GM21723 (cell line): ENCODE data around the gene DEDD.

ENCODE experiments used
- ATAC-seq: cut with Tn5 transposase; IDR thresholded peaks from one replicate; pipeline ENCODE4 v1.9.1; 2021; ENCODE audit warnings: mild to moderate bottlenecking, moderate library complexity; ENCODE audit not compliant: unreplicated experiment

DEDD gene

GRCh38 chr1:161096015-161096414, 36.5 kb downstream of the DEDD start:
- ATAC-seq, result no peak

- no peak for ATAC-seq
These were observed 37.2 kb downstream of the DEDD start for GRCh38 chr1:161095230-161095629.

GRCh38 chr1:161094481-161094880, 38.0 kb downstream of the DEDD start:
- no peak for ATAC-seq

GRCh38 chr1:161092621-161093028, 39.8 kb downstream of the DEDD start:
- ATAC-seq, result no peak

DNA sequence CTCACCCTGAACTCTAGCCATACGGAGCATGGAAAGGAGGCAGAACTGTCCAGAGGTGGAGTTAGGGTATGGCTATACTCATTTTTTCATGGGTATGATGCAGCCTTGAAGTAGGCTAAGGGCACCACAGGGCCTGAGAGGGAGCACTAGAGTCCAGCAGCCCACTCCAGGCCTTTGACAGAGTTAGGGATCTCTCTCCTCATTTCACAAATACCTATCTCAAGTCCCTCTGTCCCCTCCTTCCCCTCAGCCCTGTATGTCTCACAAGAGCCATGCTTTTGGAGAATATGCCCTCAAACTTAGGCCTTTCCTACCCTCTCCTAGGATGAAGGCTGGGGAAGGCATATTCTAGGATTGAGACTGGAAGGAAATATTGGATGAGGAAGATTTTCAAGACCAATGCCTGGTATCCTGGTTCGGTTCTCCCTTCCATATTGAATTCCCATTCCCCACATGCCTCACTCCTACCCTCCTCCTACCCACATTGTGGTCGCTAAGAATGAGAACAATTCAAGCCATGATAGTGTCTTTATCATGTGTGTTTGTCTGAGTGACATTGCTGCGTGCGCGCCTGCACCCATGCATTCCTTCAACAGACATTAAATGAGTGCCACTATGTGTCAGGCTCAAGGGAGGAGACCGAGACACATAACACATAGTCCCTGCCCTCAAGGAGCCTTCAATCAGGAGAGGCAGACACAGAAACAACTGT, 40.5 kb downstream of the DEDD start:
- no peak for ATAC-seq

GRCh38 chr1:161091093-161091492, 41.4 kb downstream of the DEDD start:
- ATAC-seq, result no peak

- ATAC-seq, result no peak
These were observed 41.9 kb downstream of the DEDD start for GRCh38 chr1:161090617-161091016.

DNA sequence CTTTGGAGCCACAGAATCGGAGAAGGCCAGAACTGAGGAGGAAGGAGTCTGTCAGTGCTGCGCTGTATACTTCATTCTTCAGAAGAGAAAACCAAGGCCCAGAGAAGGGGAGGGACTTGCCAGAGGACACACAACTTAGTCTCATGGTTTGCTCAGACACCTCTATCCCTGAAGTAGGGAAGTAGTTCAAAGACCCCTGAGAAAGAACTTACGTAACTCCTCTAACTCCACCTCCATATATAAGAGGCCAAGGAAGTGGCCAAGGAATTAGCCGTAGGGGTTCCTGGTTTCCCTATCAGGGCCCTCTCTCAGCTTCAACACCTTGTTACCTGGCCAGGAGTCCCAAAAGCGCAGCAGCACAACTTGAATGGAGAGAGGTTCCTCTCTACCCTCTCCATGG, 42.5 kb downstream of the DEDD start:
- ATAC-seq, result no peak

GRCh38 chr1:161089251-161089924, 43.1 kb downstream of the DEDD start, which contains the start of gene NECTIN4:
Gene NECTIN4 (minus strand): TSS chr1:161089558. CDS start chr1:161089296, 262 bp downstream.
- no peak for ATAC-seq

GRCh38 chr1:161088587-161089110, 43.8 kb downstream of the DEDD start:
- no peak for ATAC-seq

DNA sequence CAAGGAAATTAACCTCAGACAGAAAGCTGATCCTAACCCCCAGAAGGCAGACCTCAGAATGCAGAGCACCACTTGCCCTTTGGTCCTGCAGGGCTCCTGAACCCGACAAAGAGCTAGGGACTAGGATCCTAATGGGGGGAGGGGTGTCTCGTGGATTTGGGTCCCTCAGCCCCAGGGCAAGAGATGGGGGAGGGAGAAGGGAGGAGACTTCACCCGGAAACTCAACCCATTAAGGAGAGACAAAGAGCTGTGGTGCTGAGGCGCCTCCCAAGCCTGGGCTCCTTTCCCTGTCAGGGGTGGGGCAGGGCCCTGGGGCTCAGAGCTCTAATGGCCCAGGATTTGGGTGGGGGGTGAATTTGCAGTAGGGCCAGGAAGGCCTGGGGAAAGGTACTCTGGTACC, 46.0 kb downstream of the DEDD start:
- ATAC-seq, result no peak

GRCh38 chr1:161085165-161085564, 47.3 kb downstream of the DEDD start:
- no peak for ATAC-seq

GRCh38 chr1:161084597-161084988, 47.9 kb downstream of the DEDD start:
- no peak for ATAC-seq

DNA sequence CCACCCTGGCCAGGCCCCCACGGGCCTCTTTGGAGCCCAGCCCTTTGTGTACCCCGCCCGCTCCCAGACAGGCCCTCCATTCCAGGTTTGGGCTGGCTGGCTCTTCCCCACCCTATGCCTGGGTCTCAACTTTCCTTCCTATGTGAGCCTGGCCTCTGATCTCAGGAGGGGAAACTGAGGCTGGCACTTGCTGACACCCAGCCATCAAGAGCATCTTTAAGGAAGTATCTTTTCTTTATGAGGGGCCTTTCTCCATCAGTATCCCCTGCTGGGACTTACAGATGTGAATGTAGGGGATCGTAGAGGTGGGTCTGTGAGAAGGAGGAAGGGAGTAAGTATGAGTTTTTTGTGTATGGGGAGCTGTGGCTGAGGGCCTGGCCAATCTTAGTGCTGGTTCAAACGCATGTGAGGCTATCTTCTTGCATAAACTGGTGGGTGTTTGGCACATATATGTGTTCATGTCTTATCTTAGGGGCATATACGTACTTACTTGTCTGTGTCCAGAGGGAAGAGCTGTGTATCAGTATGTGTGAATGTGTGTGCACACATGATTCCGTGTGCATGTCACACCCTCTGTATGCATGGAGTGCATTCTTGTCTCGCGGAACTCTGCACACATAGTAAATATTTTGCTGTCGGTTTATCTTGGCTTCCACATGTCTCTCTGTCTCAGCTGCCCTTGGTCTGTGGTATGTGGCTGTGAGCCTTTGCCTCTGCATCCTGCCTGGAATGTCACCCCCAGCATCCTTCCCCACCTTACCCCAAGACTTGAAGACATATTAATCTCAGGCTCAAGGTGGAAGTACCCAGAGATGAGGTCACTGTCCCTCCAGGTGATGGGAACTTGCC, 48.5 kb downstream of the DEDD start:
- no peak for ATAC-seq

- no peak for ATAC-seq
These were observed 49.3 kb downstream of the DEDD start for GRCh38 chr1:161082996-161083747.

- no peak for ATAC-seq
These were observed 50.0 kb downstream of the DEDD start for GRCh38 chr1:161082483-161082882.

GRCh38 chr1:161081519-161081918, 50.9 kb downstream of the DEDD start:
- ATAC-seq, result no peak

DNA sequence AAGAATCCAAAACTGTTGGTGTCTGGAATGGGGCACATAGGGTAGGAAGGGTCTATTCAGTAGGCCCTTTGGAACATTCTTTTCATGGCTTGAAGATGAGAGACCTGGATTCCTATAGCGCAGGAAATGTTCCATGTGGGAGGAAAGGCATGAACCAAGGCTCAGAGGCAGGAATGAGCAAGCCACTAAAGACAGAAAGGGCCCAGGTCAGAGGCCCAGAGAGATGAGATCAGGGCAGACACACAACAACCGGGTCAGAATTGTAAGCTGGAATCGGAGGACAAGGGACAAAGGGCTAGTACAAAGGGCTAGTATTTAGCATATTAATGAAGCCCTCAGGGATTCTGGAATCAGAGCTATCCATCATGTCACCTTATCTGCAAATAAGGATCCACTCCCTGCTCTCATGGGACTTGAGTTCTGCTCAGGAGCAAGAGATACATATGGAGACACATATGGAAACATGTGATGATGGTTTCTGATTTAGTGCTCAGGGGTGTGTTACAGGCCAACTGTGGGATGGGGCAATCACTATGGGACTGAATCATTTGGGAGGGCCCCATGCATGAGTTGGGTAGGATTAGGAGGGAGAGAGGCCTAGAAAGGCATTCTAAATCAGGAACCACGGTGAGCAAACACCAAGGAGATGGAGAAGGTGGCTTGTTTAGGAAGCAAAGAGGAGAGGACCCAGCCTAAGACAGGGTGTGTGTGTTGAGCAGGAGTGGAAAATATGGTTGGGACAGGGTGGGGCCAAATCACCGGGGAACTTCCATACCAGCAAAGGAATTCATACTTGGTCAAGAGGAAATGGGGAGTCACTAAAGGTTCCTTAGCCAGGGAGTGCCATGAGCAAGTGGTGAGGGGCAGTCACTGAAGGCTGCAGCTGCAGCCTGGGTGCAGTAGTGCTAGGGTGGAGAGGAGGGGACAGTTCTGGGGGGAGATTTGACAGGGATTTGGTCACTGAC, 51.7 kb downstream of the DEDD start:
- no peak for ATAC-seq

DNA sequence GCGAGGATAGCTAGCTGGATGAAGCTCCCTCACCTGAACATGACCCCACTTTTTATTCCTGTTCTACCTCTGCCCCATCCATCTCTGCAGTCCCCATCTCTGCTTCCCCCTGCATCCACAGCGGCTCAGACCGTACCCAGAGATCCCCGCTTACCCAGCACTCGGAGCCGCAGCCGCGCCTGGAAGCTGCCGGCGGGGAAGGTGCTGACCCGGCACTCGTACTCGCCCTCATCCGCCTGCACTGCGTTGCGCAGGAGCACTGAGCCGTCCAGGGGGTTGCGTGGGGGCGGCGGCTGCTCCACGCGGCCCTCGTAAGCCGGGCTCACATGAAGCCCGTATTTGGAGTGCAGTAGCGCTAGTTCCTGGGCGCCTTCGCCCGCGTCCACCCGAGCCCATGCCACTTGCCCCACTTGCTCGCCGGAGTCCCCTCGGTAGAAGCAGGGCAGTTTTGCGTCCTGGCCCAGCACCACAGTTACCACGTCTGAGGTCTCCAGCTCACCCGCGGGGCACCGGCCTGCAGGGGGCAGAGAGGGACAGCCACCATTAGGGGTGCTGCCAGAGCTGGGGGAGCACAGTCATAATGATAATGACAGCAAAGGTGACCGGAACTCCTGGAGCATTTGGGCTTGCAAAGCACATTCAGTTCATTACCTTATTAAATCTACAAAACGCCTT, 52.9 kb downstream of the DEDD start:
- ATAC-seq, result no peak
